ENCODE measurements around the gene ARID1B. TPM values are rescaled to one million over a fixed set of nuclear protein-coding genes. Genes with fewer than 3 reads are reported as not detected.

Gene ARID1B
- total RNA-seq, 1 experiment from 2014 or later = 86.3 TPM

GRCh38 chr6:157113389-157113788 lies 336.2 kb downstream of the ARID1B start:
- TF ChIP-seq, protein P1, sequence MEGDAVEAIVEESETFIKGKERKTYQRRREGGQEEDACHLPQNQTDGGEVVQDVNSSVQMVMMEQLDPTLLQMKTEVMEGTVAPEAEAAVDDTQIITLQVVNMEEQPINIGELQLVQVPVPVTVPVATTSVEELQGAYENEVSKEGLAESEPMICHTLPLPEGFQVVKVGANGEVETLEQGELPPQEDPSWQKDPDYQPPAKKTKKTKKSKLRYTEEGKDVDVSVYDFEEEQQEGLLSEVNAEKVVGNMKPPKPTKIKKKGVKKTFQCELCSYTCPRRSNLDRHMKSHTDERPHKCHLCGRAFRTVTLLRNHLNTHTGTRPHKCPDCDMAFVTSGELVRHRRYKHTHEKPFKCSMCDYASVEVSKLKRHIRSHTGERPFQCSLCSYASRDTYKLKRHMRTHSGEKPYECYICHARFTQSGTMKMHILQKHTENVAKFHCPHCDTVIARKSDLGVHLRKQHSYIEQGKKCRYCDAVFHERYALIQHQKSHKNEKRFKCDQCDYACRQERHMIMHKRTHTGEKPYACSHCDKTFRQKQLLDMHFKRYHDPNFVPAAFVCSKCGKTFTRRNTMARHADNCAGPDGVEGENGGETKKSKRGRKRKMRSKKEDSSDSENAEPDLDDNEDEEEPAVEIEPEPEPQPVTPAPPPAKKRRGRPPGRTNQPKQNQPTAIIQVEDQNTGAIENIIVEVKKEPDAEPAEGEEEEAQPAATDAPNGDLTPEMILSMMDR (conservative IDR thresholded peaks at IDR 0.05; ENCODE audit: low read depth, low read length) = no peak
- TF ChIP-seq EZH2 (IDR thresholded peaks at IDR 0.05; ENCODE audit: borderline replicate concordance, low read depth, low read length, poor library complexity, severe bottlenecking) = no peak
- BruUV-seq (replicated peaks) = no TSS peak
- Histone ChIP-seq H3K27ac (ENCODE audit: low read depth, low read length, poor library complexity, severe bottlenecking) (no peak overlapping the region), H3K27me3 (replicated peaks; ENCODE audit: insufficient read depth, low read depth, low read length, poor library complexity) (no peaks in the 10 kb centered on the region), H3K4me3 (ENCODE audit: low read depth, low read length, poor library complexity, severe bottlenecking) (no peak overlapping the region), H3K4me1 (ENCODE audit: insufficient read depth, low read length, poor library complexity, severe bottlenecking) (no peaks in the 10 kb centered on the region), H3K9me3 (ENCODE audit: low read depth, low read length, poor library complexity, severe bottlenecking) (no peaks in the 10 kb centered on the region), H3K36me3 (ENCODE audit: insufficient read depth, low read length, poor library complexity, severe bottlenecking) (no peaks in the 10 kb centered on the region)
- CTCF ChIA-PET = no interaction called here
- no peak for DNase-seq (ENCODE audit: low spot score)
- intact Hi-C loops (cut with micrococcal nuclease; ENCODE audit: unreplicated experiment) = no loop called here
- POLR2A ChIA-PET (ENCODE audit: low non-redundant PET) = no interaction called here

- no peak for DNase-seq (ENCODE audit: low spot score)
- no peaks in the 10 kb centered on the region for H3K9me3 ChIP-seq (ENCODE audit: low read depth, low read length, poor library complexity, severe bottlenecking)
- ChIA-PET POLR2A (ENCODE audit: low non-redundant PET) (no interaction called here), CTCF (no interaction called here)
- intact Hi-C loops (cut with micrococcal nuclease; ENCODE audit: unreplicated experiment) = no loop called here
- TF ChIP-seq, protein P1 (conservative IDR thresholded peaks at IDR 0.05; ENCODE audit: low read depth, low read length) = no peak
- no peak for TF ChIP-seq EZH2 (IDR thresholded peaks at IDR 0.05; ENCODE audit: borderline replicate concordance, low read depth, low read length, poor library complexity, severe bottlenecking)
- BruUV-seq (replicated peaks) = no TSS peak
- no peak overlapping the region for H3K4me3 ChIP-seq (ENCODE audit: low read depth, low read length, poor library complexity, severe bottlenecking)
- H3K27ac ChIP-seq (ENCODE audit: low read depth, low read length, poor library complexity, severe bottlenecking) = no peak overlapping the region
- no peaks in the 10 kb centered on the region for H3K27me3 ChIP-seq (replicated peaks; ENCODE audit: insufficient read depth, low read depth, low read length, poor library complexity)
- H3K4me1 ChIP-seq (ENCODE audit: insufficient read depth, low read length, poor library complexity, severe bottlenecking) = no peaks in the 10 kb centered on the region
- no peaks in the 10 kb centered on the region for H3K36me3 ChIP-seq (ENCODE audit: insufficient read depth, low read length, poor library complexity, severe bottlenecking)
These were observed 339.2 kb downstream of the ARID1B start for GRCh38 chr6:157116426-157116825.

- no peaks in the 10 kb centered on the region for H3K9me3 ChIP-seq (ENCODE audit: low read depth, low read length, poor library complexity, severe bottlenecking)
- H3K36me3 ChIP-seq (ENCODE audit: insufficient read depth, low read length, poor library complexity, severe bottlenecking) = no peaks in the 10 kb centered on the region
- CTCF ChIA-PET = interaction anchor here (0.6 kb wide), 1 partner anchor 340 kb away, joined by 3 read pairs; no protein-coding TSS in a partner anchor
- H3K27ac ChIP-seq (ENCODE audit: low read depth, low read length, poor library complexity, severe bottlenecking) = no peak overlapping the region
- no peak overlapping the region for H3K4me3 ChIP-seq (ENCODE audit: low read depth, low read length, poor library complexity, severe bottlenecking)
- BruUV-seq (replicated peaks) = no TSS peak
- intact Hi-C loops (cut with micrococcal nuclease; ENCODE audit: unreplicated experiment) = no loop called here
- H3K4me1 ChIP-seq (ENCODE audit: insufficient read depth, low read length, poor library complexity, severe bottlenecking) = no peaks in the 10 kb centered on the region
- no peak for DNase-seq (ENCODE audit: low spot score)
- POLR2A ChIA-PET (ENCODE audit: low non-redundant PET) = no interaction called here
- TF ChIP-seq, protein P1 (conservative IDR thresholded peaks at IDR 0.05; ENCODE audit: low read depth, low read length) = no peak
- no peak for TF ChIP-seq EZH2 (IDR thresholded peaks at IDR 0.05; ENCODE audit: borderline replicate concordance, low read depth, low read length, poor library complexity, severe bottlenecking)
- H3K27me3 ChIP-seq (replicated peaks; ENCODE audit: insufficient read depth, low read depth, low read length, poor library complexity) = no peaks in the 10 kb centered on the region
These were observed 340.4 kb downstream of the ARID1B start for GRCh38 chr6:157117431-157118095.
